KMS-11 (cell line): ENCODE data around the gene EPHB1.

Source experiments
- H2AFZ ChIP-seq: fragments of 200-600 bp; sonication (generic); 2 replicates; pipeline ENCODE4 v1.6.1; 2016; ENCODE audit warnings: antibody characterized with exemption, mixed run types, low read depth
- H3K27ac ChIP-seq: fragments of 200-600 bp; sonication (generic); 2 replicates; pipeline ENCODE4 v1.6.1; 2016; ENCODE audit warnings: mild to moderate bottlenecking, mixed run types
- H3K27me3 ChIP-seq: fragments of 200-600 bp; sonication (generic); 2 replicates; pipeline ENCODE4 v1.6.1; 2017; ENCODE audit warnings: mild to moderate bottlenecking, low read depth, mixed run types, moderate library complexity; ENCODE audit not compliant: insufficient read depth
- H3K36me3 ChIP-seq: fragments of 200-600 bp; sonication (generic); 2 replicates; pipeline ENCODE4 v1.6.1; 2017; ENCODE audit warnings: mild to moderate bottlenecking, mixed run types; ENCODE audit not compliant: insufficient read depth
- H3K4me1 ChIP-seq: fragments of 200-600 bp; sonication (generic); 2 replicates; pipeline ENCODE4 v1.6.1; 2016; ENCODE audit warnings: mild to moderate bottlenecking, low read depth, mixed run types; ENCODE audit not compliant: poor library complexity, severe bottlenecking
- H3K4me2 ChIP-seq: fragments of 200-600 bp; sonication (generic); 2 replicates; pipeline ENCODE4 v1.7.0; 2016; ENCODE audit warnings: mild to moderate bottlenecking, mixed run types
- H3K4me3 ChIP-seq: fragments of 200-600 bp; sonication (generic); IDR thresholded peaks from 2 replicates; pipeline ENCODE4 v1.6.1; 2017; ENCODE audit warnings: low read depth, low read length, mixed read lengths; ENCODE audit not compliant: insufficient read depth
- H3K79me2 ChIP-seq: fragments of 200-600 bp; sonication (generic); 2 replicates; pipeline ENCODE4 v1.6.1; 2016; ENCODE audit warnings: low read depth, mixed run types; ENCODE audit not compliant: insufficient read depth
- H3K9ac ChIP-seq: fragments of 200-600 bp; sonication (generic); 2 replicates; pipeline ENCODE4 v1.6.1; 2016; ENCODE audit warnings: mild to moderate bottlenecking, mixed run types
- H4K20me1 ChIP-seq: fragments of 200-600 bp; sonication (generic); 2 replicates; pipeline ENCODE4 v1.6.1; 2016; ENCODE audit warnings: mild to moderate bottlenecking, mixed run types; ENCODE audit not compliant: insufficient read depth
- CTCF ChIP-seq: fragments of 200-600 bp; sonication (generic); conservative IDR thresholded peaks from 2 replicates; pipeline ENCODE4 v1.6.1; 2017; ENCODE audit warnings: low read depth, mild to moderate bottlenecking, antibody characterized with exemption, low read length, moderate library complexity, mixed read lengths

EPHB1 gene

DNA sequence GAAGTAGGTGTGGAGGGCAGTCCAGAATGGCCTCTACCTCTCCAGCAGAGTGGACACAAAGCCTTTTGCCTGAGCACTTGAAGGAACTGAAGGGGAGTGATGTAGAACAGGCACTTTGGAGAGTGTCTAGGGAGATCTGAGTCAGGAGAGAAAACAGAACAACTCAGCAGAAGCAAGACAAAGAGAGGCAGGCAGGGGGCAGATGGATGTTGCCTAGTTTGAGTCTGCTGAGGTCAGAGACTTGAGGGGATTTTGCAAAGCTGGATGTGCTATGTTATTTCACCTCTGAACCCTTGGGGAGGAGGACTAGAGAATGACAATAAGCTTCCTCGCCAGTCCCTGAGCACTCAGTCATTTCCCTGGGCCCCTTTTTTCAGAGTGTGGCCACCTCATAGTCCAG is 366.4 kb downstream of the EPHB1 start:
- H3K9ac ChIP-seq, result no peak overlapping the region
- H3K36me3 ChIP-seq, result no peaks in the 10 kb centered on the region

GRCh38 chr3:135163701-135164100 is 368.6 kb downstream of the EPHB1 start:
- Histone ChIP-seq H2AFZ (no peak overlapping the region), H3K4me3 (no peak overlapping the region), H3K9ac (no peak overlapping the region), H3K79me2 (no peaks in the 10 kb centered on the region), H4K20me1 (no peaks in the 10 kb centered on the region), H3K4me2 (no peak overlapping the region), H3K4me1 (no peaks in the 10 kb centered on the region), H3K27me3 (no peaks in the 10 kb centered on the region), H3K27ac (no peak overlapping the region), H3K36me3 (no peaks in the 10 kb centered on the region)
- no peak for TF ChIP-seq CTCF

More for the DNA sequence above, 366.4 kb downstream of the EPHB1 start:
- Histone ChIP-seq H2AFZ (no peak overlapping the region), H4K20me1 (no peaks in the 10 kb centered on the region), H3K4me2 (no peak overlapping the region), H3K4me1 (no peaks in the 10 kb centered on the region), H3K27me3 (no peaks in the 10 kb centered on the region), H3K4me3 (no peak overlapping the region), H3K79me2 (no peaks in the 10 kb centered on the region), H3K27ac (no peak overlapping the region)
- TF ChIP-seq CTCF, result no peak

DNA sequence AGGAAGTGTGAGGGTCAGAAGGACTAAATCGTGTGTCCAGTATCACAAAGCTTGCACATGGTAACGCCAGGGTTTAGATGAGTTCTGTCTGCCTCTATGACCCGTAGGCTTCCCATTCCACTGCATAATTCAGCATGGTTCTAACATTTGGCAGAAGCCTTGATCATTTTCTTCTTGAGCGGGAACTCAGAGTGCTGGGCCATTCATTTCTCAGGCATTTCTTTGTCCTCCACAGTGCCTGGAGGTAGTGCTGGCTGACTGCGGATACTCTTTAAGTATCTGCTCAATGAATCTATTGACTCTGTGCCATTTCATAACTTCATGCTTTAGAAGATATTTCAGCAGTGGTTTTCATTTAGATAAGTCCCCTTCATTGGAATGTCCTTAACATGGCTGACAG is 370.2 kb downstream of the EPHB1 start:
- no peaks in the 10 kb centered on the region for H4K20me1 ChIP-seq
- TF ChIP-seq CTCF, result no peak

DNA sequence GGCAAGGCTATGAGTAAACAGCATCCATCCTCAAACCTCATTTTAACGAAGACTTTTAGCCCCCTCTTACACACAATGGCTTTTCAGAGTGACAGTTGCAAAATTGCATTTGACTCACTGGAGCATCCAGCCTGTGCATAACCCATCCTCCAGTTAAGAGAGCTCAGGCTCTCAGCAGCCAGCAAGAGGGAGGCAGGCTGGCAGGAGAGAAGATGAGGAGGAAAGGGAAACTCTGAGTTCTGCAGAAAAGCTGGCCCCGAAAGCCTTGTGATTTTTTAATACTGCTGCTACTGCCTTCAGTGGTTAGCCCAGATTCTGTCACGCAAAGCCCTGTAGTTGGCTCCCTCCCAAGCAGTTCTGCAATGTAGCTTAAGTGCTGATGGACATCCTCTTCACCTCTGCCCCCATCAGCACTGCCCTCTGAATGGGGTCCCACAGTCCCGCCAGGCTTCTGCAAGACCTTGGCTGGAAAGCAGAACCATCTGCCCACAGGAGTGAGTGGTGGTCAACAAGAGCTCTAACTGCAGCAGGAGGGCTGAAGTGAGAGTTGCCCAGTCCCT is 371.3 kb downstream of the EPHB1 start:
- no peaks in the 10 kb centered on the region for H3K79me2 ChIP-seq
- H3K27ac ChIP-seq, result no peak overlapping the region
- no peak overlapping the region for H3K4me3 ChIP-seq
- H3K36me3 ChIP-seq, result no peaks in the 10 kb centered on the region
- no peak overlapping the region for H3K9ac ChIP-seq
- no peak overlapping the region for H3K4me2 ChIP-seq
- TF ChIP-seq CTCF, result no peak
- H3K27me3 ChIP-seq, result no peaks in the 10 kb centered on the region
- H4K20me1 ChIP-seq, result no peaks in the 10 kb centered on the region
- H3K4me1 ChIP-seq, result no peaks in the 10 kb centered on the region
- no peak overlapping the region for H2AFZ ChIP-seq

More for the DNA sequence above, 370.2 kb downstream of the EPHB1 start:
- Histone ChIP-seq H3K27me3 (no peaks in the 10 kb centered on the region), H3K36me3 (no peaks in the 10 kb centered on the region), H2AFZ (no peak overlapping the region), H3K79me2 (no peaks in the 10 kb centered on the region), H3K4me1 (no peaks in the 10 kb centered on the region), H3K4me3 (no peak overlapping the region), H3K4me2 (no peak overlapping the region), H3K9ac (no peak overlapping the region), H3K27ac (no peak overlapping the region)
